OCI-LY3 (cell line): Measurements from ENCODE around the gene ARHGAP24.

ENCODE experiments used
- EZH2phosphoT487 ChIP-seq: fragments of 200-600 bp; shearing (Covaris generic); IDR thresholded peaks from 2 replicates; pipeline ENCODE4 v1.6.1; 2018; ENCODE audit warnings: antibody characterized with exemption, mixed run types, low read depth
- TF ChIP-seq, protein P1 (sequence below): fragments of 200-600, 300-600 bp; sonication (generic); IDR thresholded peaks from 2 replicates; pipeline ENCODE4 v1.5.1; 2014; ENCODE audit warnings: antibody characterized with exemption, low read length, low read depth

DNA sequence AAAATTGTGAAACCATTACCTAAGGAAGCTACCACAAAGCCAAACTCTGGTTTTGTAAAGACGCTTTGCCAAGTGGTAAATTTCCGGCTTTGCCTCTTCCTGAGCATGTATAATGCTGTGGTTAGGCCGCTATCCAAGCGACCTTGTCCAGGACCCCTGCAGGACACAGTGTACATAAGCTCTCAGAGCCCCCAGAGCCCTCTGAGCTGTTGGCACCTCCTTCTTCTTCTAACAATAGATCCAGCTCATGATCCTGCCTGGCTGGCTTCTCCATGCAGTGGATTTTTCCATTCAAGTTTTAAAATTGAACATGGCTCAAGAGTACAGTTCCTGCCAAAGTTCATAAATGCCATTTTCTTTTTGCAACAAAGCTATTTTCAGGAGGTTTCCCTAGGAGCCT is 558.2 kb downstream of the ARHGAP24 start:
- TF ChIP-seq EZH2phosphoT487: no peak
- TF ChIP-seq, protein P1, sequence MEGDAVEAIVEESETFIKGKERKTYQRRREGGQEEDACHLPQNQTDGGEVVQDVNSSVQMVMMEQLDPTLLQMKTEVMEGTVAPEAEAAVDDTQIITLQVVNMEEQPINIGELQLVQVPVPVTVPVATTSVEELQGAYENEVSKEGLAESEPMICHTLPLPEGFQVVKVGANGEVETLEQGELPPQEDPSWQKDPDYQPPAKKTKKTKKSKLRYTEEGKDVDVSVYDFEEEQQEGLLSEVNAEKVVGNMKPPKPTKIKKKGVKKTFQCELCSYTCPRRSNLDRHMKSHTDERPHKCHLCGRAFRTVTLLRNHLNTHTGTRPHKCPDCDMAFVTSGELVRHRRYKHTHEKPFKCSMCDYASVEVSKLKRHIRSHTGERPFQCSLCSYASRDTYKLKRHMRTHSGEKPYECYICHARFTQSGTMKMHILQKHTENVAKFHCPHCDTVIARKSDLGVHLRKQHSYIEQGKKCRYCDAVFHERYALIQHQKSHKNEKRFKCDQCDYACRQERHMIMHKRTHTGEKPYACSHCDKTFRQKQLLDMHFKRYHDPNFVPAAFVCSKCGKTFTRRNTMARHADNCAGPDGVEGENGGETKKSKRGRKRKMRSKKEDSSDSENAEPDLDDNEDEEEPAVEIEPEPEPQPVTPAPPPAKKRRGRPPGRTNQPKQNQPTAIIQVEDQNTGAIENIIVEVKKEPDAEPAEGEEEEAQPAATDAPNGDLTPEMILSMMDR: no peak
